GM18499 (cell line): Measurements from ENCODE around the gene NFASC.

Experiments used
- ATAC-seq: cut with Tn5 transposase; IDR thresholded peaks from one replicate; pipeline ENCODE4 v1.9.1; 2021; ENCODE audit warnings: moderate number of reproducible peaks; ENCODE audit not compliant: insufficient read depth, unreplicated experiment

The NFASC gene

GRCh38 chr1:205025239-205025638 is 154.6 kb downstream of the NFASC start:
- no peak for ATAC-seq

DNA sequence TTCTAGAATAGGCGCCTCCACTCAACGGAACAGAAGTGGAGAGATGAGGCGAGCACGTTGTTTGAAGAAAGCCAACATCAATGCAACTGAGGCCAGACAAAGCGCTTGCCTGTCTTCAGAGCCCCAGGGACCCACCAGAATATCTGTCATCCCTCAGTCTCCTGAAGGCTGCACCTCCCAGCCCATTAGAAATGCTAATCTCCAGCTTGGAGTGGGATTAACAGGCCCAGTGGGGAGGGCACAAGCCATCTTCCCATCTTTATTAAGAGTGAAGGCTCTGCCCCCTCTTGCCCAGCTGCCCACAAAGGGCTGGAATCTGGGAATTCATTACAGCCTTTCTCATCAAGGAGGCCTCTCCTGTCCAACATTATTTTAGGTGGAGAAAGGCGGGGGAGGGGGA is 155.5 kb downstream of the NFASC start:
- ATAC-seq: no peak

- no peak for ATAC-seq
Observed at GRCh38 chr1:205028390-205028789, 157.7 kb downstream of the NFASC start.

- ATAC-seq: no peak
Observed at GRCh38 chr1:205028924-205029323, 158.3 kb downstream of the NFASC start.

- no peak for ATAC-seq
Observed at GRCh38 chr1:205030241-205030640, 159.6 kb downstream of the NFASC start.

- ATAC-seq: no peak
Observed at GRCh38 chr1:205030896-205031295, 160.2 kb downstream of the NFASC start.

GRCh38 chr1:205032508-205032907 is 161.8 kb downstream of the NFASC start:
- ATAC-seq: no peak

DNA sequence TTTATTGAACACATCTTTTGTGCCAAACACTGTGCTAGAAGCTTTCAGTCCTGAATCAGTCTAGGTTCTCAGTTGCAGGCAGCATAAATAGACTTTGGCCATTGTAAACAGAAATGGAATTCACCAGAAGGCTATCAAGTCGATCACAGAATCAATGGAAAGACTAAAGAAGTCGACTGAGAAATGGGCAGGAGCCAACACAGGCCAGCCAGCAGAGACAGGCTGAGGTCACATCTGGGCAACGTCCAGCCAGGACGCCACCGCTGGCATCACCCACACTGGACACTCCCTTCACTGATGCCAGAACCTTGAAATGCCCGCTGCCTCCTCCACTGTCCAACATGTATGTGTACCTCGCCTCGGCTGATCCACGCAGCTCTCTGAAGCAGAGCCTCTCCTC is 166.9 kb downstream of the NFASC start:
- no peak for ATAC-seq

DNA sequence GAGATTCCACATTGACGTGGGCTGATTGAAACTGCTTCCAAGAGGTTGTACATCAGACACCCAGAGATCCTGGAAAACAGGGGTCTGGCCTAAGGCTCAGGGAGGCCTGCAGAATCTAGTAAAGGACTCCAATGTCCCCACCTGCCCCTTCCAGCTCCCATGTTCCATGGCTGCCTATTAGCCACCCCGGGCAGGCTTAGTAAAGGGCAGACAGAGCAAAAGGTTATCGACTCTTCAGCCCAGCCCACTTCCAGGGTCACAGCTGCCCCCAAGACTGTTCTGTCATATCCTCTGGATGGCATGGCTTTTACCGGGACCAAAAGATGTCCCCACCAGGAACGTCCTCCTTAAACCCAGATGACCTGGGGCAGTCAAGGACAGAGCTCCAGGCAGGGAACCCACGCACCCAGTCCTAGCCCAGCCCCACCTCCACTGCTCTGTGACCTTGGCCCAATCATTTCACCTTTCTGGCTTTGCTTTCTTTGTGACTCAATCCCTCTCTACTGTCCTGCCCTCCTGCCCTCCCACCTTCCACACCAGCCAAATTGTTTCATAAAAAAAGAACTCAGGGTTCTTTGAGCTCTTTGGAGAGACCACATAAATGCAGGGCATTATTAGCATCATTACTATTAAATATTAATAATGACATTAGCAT is 167.6 kb downstream of the NFASC start:
- ATAC-seq: no peak

- no peak for ATAC-seq
Observed at GRCh38 chr1:205041001-205041715, 170.5 kb downstream of the NFASC start.

DNA sequence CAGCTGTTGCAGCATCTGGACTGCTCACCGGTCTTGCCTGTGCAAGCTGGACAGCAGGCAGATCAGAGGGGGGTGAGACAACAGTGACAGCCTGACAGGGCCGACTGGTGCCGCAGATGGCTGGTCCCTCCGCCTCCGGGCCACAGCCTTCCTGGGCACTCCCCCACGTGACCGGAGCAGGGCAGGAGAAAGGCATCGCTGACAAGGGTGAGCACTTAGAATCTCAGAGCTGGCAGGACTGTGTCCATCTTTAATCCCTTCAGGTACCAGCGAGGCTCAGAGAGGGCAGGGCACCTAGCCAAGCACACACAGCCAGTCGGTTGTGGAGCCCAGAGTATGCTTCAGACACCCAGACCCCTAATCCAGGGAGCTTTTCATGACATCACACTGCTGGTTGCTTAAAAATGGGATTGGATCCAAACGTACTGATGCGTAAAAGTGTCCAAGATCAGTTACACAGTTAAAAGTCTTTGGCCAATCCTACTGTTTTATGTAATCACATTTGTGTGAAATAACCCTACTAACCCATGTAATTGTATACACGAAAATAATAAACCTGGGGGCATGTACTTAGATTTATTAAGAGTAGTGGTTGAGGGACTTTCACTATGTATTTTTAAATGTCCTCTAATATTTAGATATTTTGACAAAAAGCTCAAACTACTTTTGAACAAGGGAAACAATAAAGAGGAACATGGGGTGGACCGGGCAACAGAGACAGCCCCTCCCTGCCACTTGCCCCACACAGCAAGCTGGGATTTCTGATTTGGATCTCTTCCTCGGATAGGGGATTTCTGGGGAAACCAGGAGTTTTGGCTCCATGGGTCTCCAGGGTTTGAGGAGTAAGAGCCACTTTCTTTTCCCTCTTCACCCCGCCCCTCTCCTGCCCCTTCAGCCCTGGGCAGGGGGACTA is 171.6 kb downstream of the NFASC start:
- ATAC-seq: no peak

- no peak for ATAC-seq
Observed at GRCh38 chr1:205042911-205043806, 172.5 kb downstream of the NFASC start, which contains the start of gene CNTN2. Gene CNTN2, plus strand, starts transcription at chr1:205043212. Its CDS starts 9,974 bp downstream, at chr1:205053186.

- ATAC-seq: no peak
Observed at GRCh38 chr1:205043866-205044265, 173.2 kb downstream of the NFASC start.

DNA sequence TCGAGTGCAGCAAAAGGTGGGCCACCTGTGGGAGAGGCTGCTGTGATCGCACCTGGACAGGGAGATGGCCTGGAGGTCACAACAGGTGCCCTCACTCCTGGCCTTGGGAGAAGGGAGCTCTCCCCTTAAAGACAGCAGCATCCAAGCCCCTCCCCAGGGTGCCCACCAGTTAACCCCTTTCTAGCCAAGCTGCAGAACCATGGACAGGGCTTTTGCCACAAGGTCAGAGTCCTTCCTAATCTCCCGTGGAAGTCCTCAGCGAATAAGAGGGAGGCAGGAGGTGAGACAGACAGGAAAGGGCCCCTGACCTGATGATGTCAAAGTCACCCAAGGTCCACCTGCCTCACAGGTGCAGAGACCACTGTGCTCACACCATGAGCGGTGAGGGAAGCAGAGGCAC is 174.1 kb downstream of the NFASC start:
- no peak for ATAC-seq

DNA sequence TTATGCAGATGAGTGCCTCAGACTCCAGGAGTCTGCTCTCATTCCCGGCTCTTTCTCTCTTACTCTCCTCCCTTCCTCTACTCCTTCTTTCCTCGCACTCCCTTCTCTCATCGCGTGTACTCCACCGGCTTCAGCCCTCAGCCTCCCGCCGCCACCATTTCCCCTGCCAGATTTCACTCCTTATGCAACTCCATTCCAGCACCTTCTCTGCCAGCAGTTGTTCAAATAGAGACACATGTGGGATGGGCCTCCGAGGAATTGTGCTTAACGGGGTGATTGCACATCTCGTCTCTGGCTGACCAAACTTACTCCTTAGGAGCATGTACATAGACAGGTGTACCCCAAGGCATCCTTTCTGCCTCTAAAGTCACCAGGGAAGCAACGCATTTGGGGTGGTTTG is 174.5 kb downstream of the NFASC start:
- no peak for ATAC-seq

DNA sequence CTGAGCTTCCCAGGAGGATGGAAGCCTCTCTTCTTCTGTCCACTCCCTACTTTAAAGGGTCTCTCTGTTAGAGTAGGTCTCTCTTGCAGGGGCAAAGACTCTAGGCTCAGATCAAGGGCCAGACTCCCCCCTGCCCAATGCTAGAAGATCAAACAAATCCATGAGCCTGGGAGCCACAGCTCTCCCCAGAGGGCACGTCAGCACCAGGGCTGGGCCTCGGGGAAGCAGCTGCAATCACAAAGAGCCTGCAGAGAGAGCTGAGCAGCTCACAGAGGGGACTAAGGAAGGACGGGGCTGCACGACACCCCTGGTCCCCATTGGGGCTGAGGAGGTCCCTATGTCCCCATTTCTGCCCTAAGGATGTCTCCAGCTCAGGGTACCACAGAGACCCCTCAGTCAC is 176.2 kb downstream of the NFASC start:
- no peak for ATAC-seq

GRCh38 chr1:205047764-205048231 is 177.1 kb downstream of the NFASC start:
- ATAC-seq: no peak

GRCh38 chr1:205048382-205048781 is 177.7 kb downstream of the NFASC start:
- ATAC-seq: no peak

DNA sequence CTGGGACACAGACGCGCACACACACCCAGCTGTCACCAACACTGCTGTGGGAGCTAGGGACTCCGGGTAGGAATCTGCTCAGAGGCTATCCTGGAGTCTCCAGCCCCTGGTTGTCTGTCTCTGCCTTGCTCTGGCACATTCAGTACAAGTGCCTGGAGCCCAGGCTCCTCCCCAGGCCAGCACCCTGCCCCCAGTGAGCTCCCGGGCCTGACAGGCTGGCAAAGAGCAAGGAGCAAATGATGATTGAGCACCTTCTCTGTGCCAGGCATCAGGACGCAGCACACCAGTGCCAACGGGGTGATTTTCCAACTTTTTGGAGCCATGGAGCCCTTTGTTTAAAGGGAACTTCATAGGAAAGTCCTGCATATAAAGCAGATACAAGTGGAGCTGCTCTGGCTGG is 178.8 kb downstream of the NFASC start:
- ATAC-seq: no peak

GRCh38 chr1:205052690-205053089 is 182.0 kb downstream of the NFASC start:
- no peak for ATAC-seq
